DOHH2 (cell line): ENCODE results near the gene VSIG10L2.

Source experiments
- CTCF ChIP-seq: fragments of 200-600 bp; sonication (generic); IDR thresholded peaks from one replicate; pipeline ENCODE4 v1.5.1; 2014; ENCODE audit warnings: antibody characterized with exemption, mild to moderate bottlenecking, low read depth, low read length; ENCODE audit not compliant: poor library complexity, severe bottlenecking
- EZH2phosphoT487 ChIP-seq: fragments of 200-600 bp; sonication (generic); IDR thresholded peaks from 2 replicates; pipeline ENCODE4 v1.6.1; 2017; ENCODE audit warnings: borderline replicate concordance, mild to moderate bottlenecking, antibody characterized with exemption, low read length, moderate library complexity, mixed read lengths

- TF ChIP-seq CTCF, result no peak
- TF ChIP-seq EZH2phosphoT487, result no peak
Measured at GRCh38 chr11:125942771-125943428, 2.9 kb upstream of the VSIG10L2 start.
